T-helper 2 cell treated with Interferon-gamma antibody and Interleukin-4, amounts not matched to agents 5 μg/mL and 100 μg/mL, for 36 hours (primary cell): ENCODE measurements around the gene ZNF778.
"Not testable (repeated sequence)": the region's sequence is repeated elsewhere in the genome, so short reads cannot be mapped to it uniquely, and the experiment has no call there.

ENCODE experiments used
- DNase-seq: peaks from one replicate; pipeline ENCODE4 v3.0.0; 2021; ENCODE audit warnings: low spot score
- H3K27ac Mint-ChIP-seq: one replicate; pipeline ENCODE4 v1.8.0; 2021; ENCODE audit warnings: mild to moderate bottlenecking, mixed read lengths
- H3K27me3 Mint-ChIP-seq: one replicate; pipeline ENCODE4 v1.8.0; 2021; ENCODE audit warnings: low read depth, mixed read lengths
- H3K36me3 Mint-ChIP-seq: one replicate; pipeline ENCODE4 v1.8.0; 2021; ENCODE audit warnings: low read depth, mixed read lengths
- H3K4me1 Mint-ChIP-seq: one replicate; pipeline ENCODE4 v1.8.0; 2021; ENCODE audit warnings: low read depth, mixed read lengths
- H3K4me3 Mint-ChIP-seq: one replicate; pipeline ENCODE4 v1.8.0; 2022; ENCODE audit warnings: mild to moderate bottlenecking, moderate library complexity, mixed read lengths
- H3K9me3 Mint-ChIP-seq: one replicate; pipeline ENCODE4 v1.8.0; 2021; ENCODE audit warnings: mixed read lengths

ZNF778 gene

GRCh38 chr16:89261691-89262563 lies 44.4 kb downstream of the ZNF778 start:
- H3K4me1 Mint-ChIP-seq, result peaks cover 13% of the 10 kb centered on the region
- H3K27me3 Mint-ChIP-seq, result peaks cover 21% of the 10 kb centered on the region
- DNase-seq, result no peak
- no peak overlapping the region for H3K4me3 Mint-ChIP-seq
- peaks cover 3% of the 10 kb centered on the region for H3K36me3 Mint-ChIP-seq
- H3K27ac Mint-ChIP-seq, result peak overlapping the region; percentile 26
- H3K9me3 Mint-ChIP-seq, result no peaks in the 10 kb centered on the region

- no peaks in the 10 kb centered on the region for H3K9me3 Mint-ChIP-seq
These were observed 47.5 kb downstream of the ZNF778 start for GRCh38 chr16:89264800-89265550.

GRCh38 chr16:89265647-89266046 lies 48.1 kb downstream of the ZNF778 start:
- no peak overlapping the region for H3K27ac Mint-ChIP-seq
- peaks cover 5% of the 10 kb centered on the region for H3K4me1 Mint-ChIP-seq
- H3K9me3 Mint-ChIP-seq, result no peaks in the 10 kb centered on the region
- peaks cover 4% of the 10 kb centered on the region for H3K36me3 Mint-ChIP-seq
- H3K4me3 Mint-ChIP-seq, result no peak overlapping the region
- DNase-seq, result no peak
- no peaks in the 10 kb centered on the region for H3K27me3 Mint-ChIP-seq

More at GRCh38 chr16:89264800-89265550, 47.5 kb downstream of the ZNF778 start:
- DNase-seq, result no peak
- H3K4me3 Mint-ChIP-seq, result no peak overlapping the region
- peaks cover 2% of the 10 kb centered on the region for H3K36me3 Mint-ChIP-seq
- H3K27me3 Mint-ChIP-seq, result no peaks in the 10 kb centered on the region
- no peak overlapping the region for H3K27ac Mint-ChIP-seq
- H3K4me1 Mint-ChIP-seq, result peaks cover 5% of the 10 kb centered on the region

- peaks cover 5% of the 10 kb centered on the region for H3K36me3 Mint-ChIP-seq
- no peak overlapping the region for H3K27ac Mint-ChIP-seq
- peaks cover 3% of the 10 kb centered on the region for H3K4me1 Mint-ChIP-seq
- no peak for DNase-seq
- no peak overlapping the region for H3K4me3 Mint-ChIP-seq
- no peaks in the 10 kb centered on the region for H3K27me3 Mint-ChIP-seq
- no peaks in the 10 kb centered on the region for H3K9me3 Mint-ChIP-seq
These were observed 49.1 kb downstream of the ZNF778 start for GRCh38 chr16:89266521-89267134.

GRCh38 chr16:89267746-89268145 lies 50.2 kb downstream of the ZNF778 start:
- not testable (repeated sequence) for H3K4me3 Mint-ChIP-seq, DNase-seq, H3K27ac Mint-ChIP-seq, H3K4me1 Mint-ChIP-seq, H3K9me3 Mint-ChIP-seq, H3K27me3 Mint-ChIP-seq
- peaks cover 12% of the 10 kb centered on the region for H3K36me3 Mint-ChIP-seq

- Mint-ChIP-seq H3K9me3 (no peaks in the 10 kb centered on the region), H3K4me3 (no peak overlapping the region), H3K36me3 (peaks cover 21% of the 10 kb centered on the region), H3K27me3 (no peaks in the 10 kb centered on the region), H3K4me1 (no peaks in the 10 kb centered on the region), H3K27ac (no peak overlapping the region)
- DNase-seq, result no peak
These were observed 51.1 kb downstream of the ZNF778 start for GRCh38 chr16:89268585-89268984.

GRCh38 chr16:89268987-89269735 lies 51.7 kb downstream of the ZNF778 start:
- H3K4me1 Mint-ChIP-seq, result no peaks in the 10 kb centered on the region
- H3K4me3 Mint-ChIP-seq, result no peak overlapping the region
- H3K27me3 Mint-ChIP-seq, result no peaks in the 10 kb centered on the region
- H3K27ac Mint-ChIP-seq, result no peak overlapping the region
- no peaks in the 10 kb centered on the region for H3K9me3 Mint-ChIP-seq
- peaks cover 25% of the 10 kb centered on the region for H3K36me3 Mint-ChIP-seq
- DNase-seq, result no peak

GRCh38 chr16:89269805-89270665 lies 52.5 kb downstream of the ZNF778 start:
- Mint-ChIP-seq H3K9me3 (no peaks in the 10 kb centered on the region), H3K27me3 (no peaks in the 10 kb centered on the region), H3K4me1 (no peaks in the 10 kb centered on the region), H3K27ac (no peak overlapping the region), H3K36me3 (peaks cover 29% of the 10 kb centered on the region), H3K4me3 (no peak overlapping the region)
- no peak for DNase-seq

GRCh38 chr16:89270666-89271345 lies 53.3 kb downstream of the ZNF778 start:
- no peaks in the 10 kb centered on the region for H3K4me1 Mint-ChIP-seq
- H3K27me3 Mint-ChIP-seq, result no peaks in the 10 kb centered on the region
- H3K27ac Mint-ChIP-seq, result no peak overlapping the region
- H3K4me3 Mint-ChIP-seq, result no peak overlapping the region
- H3K36me3 Mint-ChIP-seq, result peaks cover 35% of the 10 kb centered on the region
- H3K9me3 Mint-ChIP-seq, result no peaks in the 10 kb centered on the region
- DNase-seq, result no peak

- H3K9me3 Mint-ChIP-seq, result no peaks in the 10 kb centered on the region
- peaks cover 42% of the 10 kb centered on the region for H3K36me3 Mint-ChIP-seq
- no peak overlapping the region for H3K4me3 Mint-ChIP-seq
- no peak overlapping the region for H3K27ac Mint-ChIP-seq
- H3K27me3 Mint-ChIP-seq, result no peaks in the 10 kb centered on the region
- no peak for DNase-seq
- H3K4me1 Mint-ChIP-seq, result no peaks in the 10 kb centered on the region
These were observed 55.1 kb downstream of the ZNF778 start for GRCh38 chr16:89272631-89273030.

- Mint-ChIP-seq H3K27me3 (no peaks in the 10 kb centered on the region), H3K4me1 (no peaks in the 10 kb centered on the region), H3K27ac (peak overlapping the region; percentile 49), H3K36me3 (peaks cover 45% of the 10 kb centered on the region), H3K9me3 (no peaks in the 10 kb centered on the region), H3K4me3 (no peak overlapping the region)
- no peak for DNase-seq
These were observed 56.4 kb downstream of the ZNF778 start for GRCh38 chr16:89273741-89274472.
